Measurements from ENCODE around the gene ZDHHC17. TPM values are rescaled to one million over a fixed set of nuclear protein-coding genes. Genes with fewer than 3 reads are reported as not detected.

Gene ZDHHC17
- total RNA-seq, 1 experiment from 2014 or later, result 26.3 TPM

GRCh38 chr12:76881142-76881541 is 117.2 kb downstream of the ZDHHC17 start:
- TF ChIP-seq TCF7L2 (IDR thresholded peaks at IDR 0.05; ENCODE audit: low read depth, low read length) (no peak), CTCF (IDR thresholded peaks at IDR 0.05) (no peak), POLR2AphosphoS5 (IDR thresholded peaks at IDR 0.05; ENCODE audit: low read depth, low read length) (no peak), SIN3A (IDR thresholded peaks at IDR 0.05; ENCODE audit: borderline replicate concordance, insufficient read depth, low read depth, low read length) (no peak), REST (IDR thresholded peaks at IDR 0.05; ENCODE audit: insufficient read depth in 1 of 2, low read depth in 2 of 2, low read length in 1 of 2) (no peak)
- Histone ChIP-seq H3K27ac (ENCODE audit: low read length) (no peak overlapping the region), H3K27me3 (ENCODE audit: control insufficient read depth, insufficient read depth, low read length) (peaks cover 9% of the 10 kb centered on the region), H3K4me3 (ENCODE audit: low read depth in 2 of 2, low read length in 2 of 2) (no peak overlapping the region), H3K36me3 (ENCODE audit: control insufficient read depth, insufficient read depth, low read length) (peaks cover 4% of the 10 kb centered on the region; the same call in 1 of the 2 replicates), H3K9me3 (ENCODE audit: control insufficient read depth, insufficient read depth, low read depth, low read length) (no peaks in the 10 kb centered on the region), H3K4me1 (ENCODE audit: control insufficient read depth, insufficient read depth, low read length) (peaks cover 10% of the 10 kb centered on the region)
- no peak for DNase-seq (ENCODE audit: low read depth, low spot score)
- no TSS peak for BruUV-seq (replicated peaks)
- intact Hi-C loops (cut with micrococcal nuclease; ENCODE audit: unreplicated experiment), result no loop called here
- CTCF ChIA-PET, result no interaction called here
- POLR2A ChIA-PET, result no interaction called here
- ATAC-seq, result no peak
- in situ Hi-C loops (cut with HindIII; ENCODE audit: low pct_unique_long_range_greater_than_20kb, low sequenced_read_pairs), result no loop called here

GRCh38 chr12:76882367-76882766 is 118.5 kb downstream of the ZDHHC17 start:
- peaks cover 4% of the 10 kb centered on the region; the same call in 1 of the 2 replicates for H3K36me3 ChIP-seq (ENCODE audit: control insufficient read depth, insufficient read depth, low read length)
- no peak for TF ChIP-seq SIN3A (IDR thresholded peaks at IDR 0.05; ENCODE audit: borderline replicate concordance, insufficient read depth, low read depth, low read length)
- TF ChIP-seq POLR2AphosphoS5 (IDR thresholded peaks at IDR 0.05; ENCODE audit: low read depth, low read length), result no peak
- no peak for TF ChIP-seq REST (IDR thresholded peaks at IDR 0.05; ENCODE audit: insufficient read depth in 1 of 2, low read depth in 2 of 2, low read length in 1 of 2)
- no peak for TF ChIP-seq TCF7L2 (IDR thresholded peaks at IDR 0.05; ENCODE audit: low read depth, low read length)
- TF ChIP-seq CTCF (IDR thresholded peaks at IDR 0.05), result no peak

More at GRCh38 chr12:76882367-76882766, 118.5 kb downstream of the ZDHHC17 start:
- Histone ChIP-seq H3K4me1 (ENCODE audit: control insufficient read depth, insufficient read depth, low read length) (peaks cover 10% of the 10 kb centered on the region), H3K27ac (ENCODE audit: low read length) (no peak overlapping the region), H3K9me3 (ENCODE audit: control insufficient read depth, insufficient read depth, low read depth, low read length) (no peaks in the 10 kb centered on the region), H3K4me3 (ENCODE audit: low read depth in 2 of 2, low read length in 2 of 2) (no peak overlapping the region), H3K27me3 (ENCODE audit: control insufficient read depth, insufficient read depth, low read length) (peaks cover 4% of the 10 kb centered on the region)
- in situ Hi-C loops (cut with HindIII; ENCODE audit: low pct_unique_long_range_greater_than_20kb, low sequenced_read_pairs) (no loop called here), intact Hi-C loops (cut with micrococcal nuclease; ENCODE audit: unreplicated experiment) (no loop called here)
- CTCF ChIA-PET, result no interaction called here
- BruUV-seq (replicated peaks), result no TSS peak
- ATAC-seq (no peak), DNase-seq (ENCODE audit: low read depth, low spot score) (no peak)
- POLR2A ChIA-PET, result no interaction called here

Measured in Panc1 (cell line).